PFSK-1 (cell line): ENCODE results near the gene PGLYRP3.

Experiments used
- FOXP2 ChIP-seq: optimal IDR thresholded peaks from 2 replicates; pipeline ENCODE3; 2011; ENCODE audit warnings: borderline replicate concordance, control low read depth, inconsistent platforms; ENCODE audit not compliant: insufficient read depth; ENCODE audit errors: extremely low read length, extremely low read depth
- POLR2AphosphoS5 ChIP-seq: IDR thresholded peaks from 2 replicates; pipeline ENCODE4 v1.6.1; 2012; ENCODE audit warnings: low read depth, mild to moderate bottlenecking, control low read depth, low read length, moderate library complexity
- REST ChIP-seq, 2 experiments: IDR thresholded peaks; 2 replicates each; pipeline versions ENCODE4 v1.6.1 to v1.8.0; 2011 to 2012; ENCODE audit warnings: low read depth in 2 of 2, low read length in 2 of 2, control low read depth in 1 of 2, inconsistent platforms in 1 of 2, mild to moderate bottlenecking in 1 of 2, moderate library complexity in 1 of 2; ENCODE audit not compliant: insufficient read depth in 1 of 2
- SIN3A ChIP-seq: IDR thresholded peaks from 2 replicates; pipeline ENCODE4 v1.6.1; 2012; ENCODE audit warnings: mild to moderate bottlenecking, low read length, moderate library complexity, borderline replicate concordance; ENCODE audit not compliant: insufficient read depth
- TAF1 ChIP-seq: IDR thresholded peaks from 2 replicates; pipeline ENCODE4 v1.6.1; 2012; ENCODE audit warnings: low read length, control low read depth, borderline replicate concordance; ENCODE audit not compliant: insufficient read depth

Gene PGLYRP3

GRCh38 chr1:153322568-153322967 is 9.8 kb upstream of the PGLYRP3 start:
- TF ChIP-seq SIN3A (no peak), REST (IDR thresholded peaks at IDR 0.05; ENCODE audit: insufficient read depth in 1 of 2, low read depth in 2 of 2, low read length in 2 of 2) (no peak), FOXP2 (no peak), POLR2AphosphoS5 (no peak), TAF1 (no peak)

GRCh38 chr1:153313288-153313687 is 536 bp upstream of the PGLYRP3 start:
- no peak for TF ChIP-seq TAF1

GRCh38 chr1:153310526-153310925 is 2.2 kb downstream of the PGLYRP3 start:
- TF ChIP-seq SIN3A (no peak), TAF1 (no peak), POLR2AphosphoS5 (no peak), FOXP2 (no peak), REST (IDR thresholded peaks at IDR 0.05; ENCODE audit: insufficient read depth in 1 of 2, low read depth in 2 of 2, low read length in 2 of 2) (no peak)

- TF ChIP-seq REST (IDR thresholded peaks at IDR 0.05; ENCODE audit: insufficient read depth in 1 of 2, low read depth in 2 of 2, low read length in 2 of 2) (no peak), TAF1 (no peak), POLR2AphosphoS5 (no peak), FOXP2 (no peak)
Observed at GRCh38 chr1:153309441-153309840, 3.3 kb downstream of the PGLYRP3 start.

GRCh38 chr1:153308540-153308939 is 4.2 kb downstream of the PGLYRP3 start:
- TF ChIP-seq SIN3A (no peak), POLR2AphosphoS5 (no peak), FOXP2 (no peak), TAF1 (no peak), REST (IDR thresholded peaks at IDR 0.05; ENCODE audit: insufficient read depth in 1 of 2, low read depth in 2 of 2, low read length in 2 of 2) (no peak)

- TF ChIP-seq SIN3A, result no peak
- no peak for TF ChIP-seq REST (IDR thresholded peaks at IDR 0.05; ENCODE audit: insufficient read depth in 1 of 2, low read depth in 2 of 2, low read length in 2 of 2)
- no peak for TF ChIP-seq TAF1
- no peak for TF ChIP-seq FOXP2
- TF ChIP-seq POLR2AphosphoS5, result no peak
Observed at GRCh38 chr1:153307221-153307600, 5.5 kb downstream of the PGLYRP3 start.
